HG02642 (cell line): Measurements from ENCODE around the gene BTNL9.
"Not testable (repeated sequence)": the region's sequence is repeated elsewhere in the genome, so short reads cannot be mapped to it uniquely, and the experiment has no call there.

ENCODE experiments used
- ATAC-seq: cut with Tn5 transposase; IDR thresholded peaks from one replicate; pipeline ENCODE4 v1.9.1; 2021; ENCODE audit warnings: mild to moderate bottlenecking; ENCODE audit not compliant: unreplicated experiment, poor library complexity

Gene BTNL9

DNA sequence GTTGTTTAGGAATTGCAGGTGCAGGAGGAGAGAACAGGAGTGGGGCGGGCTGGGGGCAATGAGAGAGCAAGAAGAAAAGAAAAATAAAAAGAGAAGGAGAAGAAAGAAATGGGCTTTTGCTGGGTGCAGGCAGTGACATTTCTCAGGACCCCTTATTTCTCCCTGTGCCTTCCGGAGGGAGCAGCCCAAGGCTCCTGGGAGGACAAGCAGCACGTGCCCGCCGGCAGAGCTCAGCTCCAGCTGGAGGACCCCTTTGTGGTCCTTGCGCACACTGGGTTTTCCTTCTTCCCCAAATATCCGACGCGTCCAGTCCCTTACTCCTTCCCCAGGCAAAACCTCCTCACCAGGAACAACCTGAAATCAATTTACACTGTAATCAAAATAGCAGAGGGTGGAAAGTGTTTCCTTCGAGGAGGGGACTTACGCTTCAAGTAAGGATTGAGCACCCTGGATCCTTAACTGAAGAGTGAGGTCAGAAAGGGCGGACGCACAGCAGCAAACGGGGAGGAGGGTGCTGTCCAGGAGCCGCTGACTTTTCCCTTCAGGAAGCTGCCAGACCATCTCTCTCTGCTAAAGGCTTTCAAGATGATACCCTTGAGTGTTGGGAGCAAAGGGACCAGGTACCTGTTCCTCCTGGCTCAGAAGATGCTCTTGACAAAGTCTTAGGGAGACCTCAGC is 2.1 kb downstream of the BTNL9 start:
- ATAC-seq, result no peak

DNA sequence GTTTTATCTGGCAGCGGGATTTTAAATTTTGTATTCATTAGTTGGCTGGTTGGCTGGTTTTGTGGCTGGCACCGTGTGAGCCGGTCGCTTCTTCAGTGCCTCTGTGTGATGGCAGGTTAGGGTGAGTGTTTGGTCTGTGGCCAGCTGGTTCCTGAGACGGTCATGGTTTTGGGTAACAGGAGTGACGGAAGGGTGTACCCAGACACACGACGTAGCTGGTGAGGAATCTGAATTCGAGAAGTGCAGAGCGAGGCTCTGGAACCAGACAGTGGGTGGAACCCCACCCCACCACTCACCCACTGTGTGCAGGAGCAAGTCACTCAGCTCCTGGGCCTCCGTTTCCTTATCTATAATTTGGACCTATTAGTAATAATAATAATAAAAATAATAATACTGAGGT is 2.7 kb downstream of the BTNL9 start:
- no peak for ATAC-seq

DNA sequence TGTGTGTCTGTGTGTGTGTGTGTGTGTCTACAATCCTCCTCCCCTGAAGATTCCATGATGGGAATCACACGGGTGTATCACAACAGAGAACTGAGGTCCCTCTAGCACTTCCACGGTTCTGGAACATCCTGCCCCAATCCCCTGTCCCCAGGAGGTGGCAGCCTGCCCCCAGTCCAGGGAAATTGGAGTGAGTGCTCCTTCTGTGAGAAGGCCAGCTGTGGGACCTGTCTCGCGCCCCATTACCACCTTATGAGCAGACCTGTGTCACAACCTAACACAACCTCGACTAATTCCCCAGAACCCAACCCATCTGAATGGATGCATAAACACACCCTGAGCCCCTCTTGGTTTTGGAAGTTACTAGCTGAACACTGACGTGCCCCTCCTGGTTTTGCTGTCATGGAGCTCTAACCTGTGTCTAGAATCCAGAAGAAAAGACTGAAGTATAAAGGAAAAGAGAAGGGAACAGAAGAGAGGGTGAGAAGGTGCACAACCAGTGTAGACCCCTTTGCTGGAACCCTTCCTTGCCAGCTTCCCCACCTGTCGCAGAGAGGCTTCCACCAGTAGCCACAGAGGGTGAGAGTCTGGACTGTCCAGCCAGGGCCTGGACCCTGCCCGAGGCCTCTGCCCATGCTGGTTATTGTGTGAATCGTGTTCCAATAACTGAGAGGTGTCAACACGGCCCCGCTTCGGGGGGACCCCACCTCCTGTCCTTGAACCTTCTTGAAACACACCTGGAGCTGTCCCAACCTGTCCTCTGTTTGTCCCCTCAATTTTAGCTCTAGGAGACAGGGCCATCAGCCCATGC is 3.4 kb downstream of the BTNL9 start:
- ATAC-seq, result no peak

DNA sequence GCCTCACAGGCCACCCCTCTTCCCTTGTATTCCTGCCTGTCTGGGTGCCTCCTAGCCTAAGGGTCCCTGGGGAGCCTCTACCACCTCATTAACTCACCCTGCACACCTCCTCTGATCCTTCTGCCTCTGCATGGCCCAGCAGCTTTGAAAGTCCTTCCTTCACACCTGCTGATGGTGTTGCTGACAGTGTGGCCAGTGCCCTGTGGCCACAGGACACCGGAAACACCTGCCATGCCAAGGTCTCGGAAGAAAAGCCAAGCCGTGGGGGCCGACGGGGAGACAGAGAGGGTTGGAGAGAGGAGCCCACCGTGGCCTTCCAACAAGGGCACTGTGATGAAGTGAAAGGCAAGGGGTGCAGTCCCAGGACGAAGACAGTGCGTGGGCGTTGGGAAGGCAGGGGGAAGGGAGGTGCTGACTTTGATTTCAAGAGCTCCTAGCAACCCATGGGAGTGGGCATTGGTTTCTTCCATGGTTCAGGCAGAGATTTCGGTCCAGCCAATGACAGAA is 4.1 kb downstream of the BTNL9 start:
- ATAC-seq, result no peak

DNA sequence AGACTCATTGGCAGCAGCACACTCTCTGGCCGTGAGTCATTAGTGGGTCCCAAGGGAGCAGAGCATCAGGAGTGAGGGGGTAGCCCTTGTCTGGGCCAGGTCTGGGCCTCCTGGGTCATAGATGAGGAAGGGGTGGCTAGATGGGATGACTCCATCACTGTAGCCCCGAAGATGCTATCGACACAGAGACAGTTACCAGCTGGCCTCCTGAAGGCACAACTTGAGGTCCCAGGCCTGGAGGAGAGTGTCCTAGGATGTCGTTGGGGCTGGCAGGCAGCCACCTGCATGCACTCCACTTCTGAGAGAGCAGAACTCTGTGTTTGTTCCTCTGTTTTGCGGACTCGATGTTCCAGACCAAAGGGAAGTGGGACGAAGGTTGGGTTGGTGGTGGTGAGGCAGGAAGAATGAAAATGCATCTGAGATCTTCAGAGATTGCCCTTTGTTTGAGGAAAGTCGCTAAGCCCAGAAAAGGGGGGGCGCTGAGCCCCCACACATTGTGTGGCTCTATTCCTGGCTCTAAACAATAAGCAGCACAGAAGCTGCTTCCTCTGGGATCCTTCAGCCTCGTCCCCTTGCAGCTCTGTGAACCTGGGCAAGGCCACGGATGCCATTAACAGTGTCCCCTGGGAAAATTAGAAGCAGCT is 4.7 kb downstream of the BTNL9 start:
- ATAC-seq, result no peak

DNA sequence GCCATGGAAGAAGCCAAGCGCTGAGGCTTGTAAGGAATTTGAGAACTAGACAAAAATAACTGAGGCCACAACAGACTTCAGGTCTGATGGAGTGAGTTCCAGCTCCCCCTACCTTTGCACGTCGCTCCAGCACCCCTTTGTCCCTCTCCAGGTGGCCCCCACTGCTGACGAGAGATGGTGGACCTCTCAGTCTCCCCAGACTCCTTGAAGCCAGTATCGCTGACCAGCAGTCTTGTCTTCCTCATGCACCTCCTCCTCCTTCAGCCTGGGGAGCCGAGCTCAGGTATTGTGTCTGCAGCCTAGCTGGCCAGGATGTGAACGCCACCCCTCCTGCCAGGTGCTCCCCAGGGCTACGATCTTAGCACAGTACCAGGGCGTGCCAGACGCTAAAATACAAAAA is 5.2 kb downstream of the BTNL9 start:
- ATAC-seq, result no peak

DNA sequence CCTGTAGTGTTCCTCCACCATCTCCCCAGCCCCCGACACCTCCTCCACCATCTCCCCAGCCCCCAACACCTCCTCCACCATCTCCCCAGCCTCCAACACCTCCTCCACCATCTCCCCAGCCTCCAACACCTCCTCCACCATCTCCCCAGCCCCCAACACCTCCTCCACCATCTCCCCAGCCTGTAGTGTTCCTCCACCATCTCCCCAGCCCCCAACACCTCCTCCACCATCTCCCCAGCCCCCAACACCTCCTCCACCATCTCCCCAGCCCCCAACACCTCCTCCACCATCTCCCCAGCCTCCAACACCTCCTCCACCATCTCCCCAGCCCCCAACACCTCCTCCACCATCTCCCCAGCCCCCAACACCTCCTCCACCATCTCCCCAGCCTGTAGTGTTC is 5.8 kb downstream of the BTNL9 start:
- ATAC-seq, result not testable (repeated sequence)

DNA sequence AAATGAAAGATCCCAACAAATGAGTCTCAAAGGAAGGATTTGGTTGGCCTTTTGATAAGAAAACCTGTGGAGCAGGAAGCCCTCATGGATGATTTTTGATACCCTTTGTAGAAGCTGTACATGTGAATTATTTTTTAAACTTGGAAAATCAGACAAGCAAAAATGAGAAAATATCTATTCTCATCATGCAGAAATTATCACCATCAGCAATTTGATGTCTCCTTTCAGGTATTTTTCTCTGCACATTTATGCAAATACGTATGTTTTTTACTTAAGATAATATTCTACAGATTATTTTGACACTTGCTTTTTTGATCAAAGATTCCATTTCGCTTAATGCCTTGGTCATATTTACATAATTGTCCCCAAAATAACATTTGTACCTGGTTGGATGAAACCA is 7.2 kb downstream of the BTNL9 start:
- ATAC-seq, result no peak

DNA sequence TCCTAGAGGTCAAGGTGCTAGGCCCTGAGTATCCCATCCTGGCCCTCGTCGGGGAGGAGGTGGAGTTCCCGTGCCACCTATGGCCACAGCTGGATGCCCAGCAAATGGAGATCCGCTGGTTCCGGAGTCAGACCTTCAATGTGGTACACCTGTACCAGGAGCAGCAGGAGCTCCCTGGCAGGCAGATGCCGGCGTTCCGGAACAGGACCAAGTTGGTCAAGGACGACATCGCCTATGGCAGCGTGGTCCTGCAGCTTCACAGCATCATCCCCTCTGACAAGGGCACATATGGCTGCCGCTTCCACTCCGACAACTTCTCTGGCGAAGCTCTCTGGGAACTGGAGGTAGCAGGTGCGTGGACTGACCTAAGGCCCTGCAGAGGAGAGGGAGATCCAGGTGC is 7.9 kb downstream of the BTNL9 start:
- ATAC-seq, result no peak

DNA sequence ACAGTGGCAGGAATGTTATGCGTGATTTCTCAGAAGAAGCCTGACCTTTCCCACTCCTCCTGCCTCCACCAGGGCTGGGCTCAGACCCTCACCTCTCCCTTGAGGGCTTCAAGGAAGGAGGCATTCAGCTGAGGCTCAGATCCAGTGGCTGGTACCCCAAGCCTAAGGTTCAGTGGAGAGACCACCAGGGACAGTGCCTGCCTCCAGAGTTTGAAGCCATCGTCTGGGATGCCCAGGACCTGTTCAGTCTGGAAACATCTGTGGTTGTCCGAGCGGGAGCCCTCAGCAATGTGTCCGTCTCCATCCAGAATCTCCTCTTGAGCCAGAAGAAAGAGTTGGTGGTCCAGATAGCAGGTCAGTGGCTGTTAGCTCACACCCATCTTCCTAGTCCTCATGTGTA is 9.9 kb downstream of the BTNL9 start:
- no peak for ATAC-seq

DNA sequence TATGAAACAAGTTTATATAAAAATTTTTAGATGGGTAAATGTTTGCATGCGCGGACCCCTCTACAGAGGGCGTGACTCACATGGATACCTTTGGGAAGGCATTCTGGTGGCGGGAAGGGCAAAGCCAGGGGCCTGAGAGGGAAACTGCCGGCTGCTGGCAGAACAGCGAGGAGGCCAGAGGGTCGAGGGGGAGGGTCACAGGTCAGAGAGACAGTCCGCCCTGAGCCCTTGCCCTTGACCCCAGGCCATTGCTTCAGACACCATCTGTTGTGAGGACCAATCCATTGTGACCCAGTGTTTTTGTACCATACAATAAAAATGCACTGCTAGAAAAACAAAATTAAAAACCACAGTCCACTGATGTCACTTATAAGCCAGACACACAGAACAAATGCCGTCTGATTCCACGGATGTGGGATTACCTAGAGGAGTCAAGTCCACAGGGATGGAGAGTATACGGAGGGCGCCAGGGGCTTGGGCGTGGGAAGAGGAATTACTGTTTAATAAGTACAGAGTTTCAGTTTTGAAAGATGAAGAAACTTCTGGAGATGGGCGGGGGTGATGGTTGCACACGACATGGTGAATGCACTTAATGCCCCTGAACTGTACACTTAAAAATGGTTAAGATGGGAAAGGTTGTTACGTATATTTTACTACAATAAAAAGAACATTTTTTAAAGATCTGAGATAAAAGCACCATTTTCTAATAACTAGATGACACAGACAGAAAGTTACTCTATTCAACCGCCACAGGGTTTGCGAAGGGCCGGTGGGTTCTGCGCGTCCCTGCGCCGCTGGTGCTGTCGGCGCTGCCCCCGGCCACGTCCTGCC is 12.0 kb downstream of the BTNL9 start:
- ATAC-seq, result no peak

DNA sequence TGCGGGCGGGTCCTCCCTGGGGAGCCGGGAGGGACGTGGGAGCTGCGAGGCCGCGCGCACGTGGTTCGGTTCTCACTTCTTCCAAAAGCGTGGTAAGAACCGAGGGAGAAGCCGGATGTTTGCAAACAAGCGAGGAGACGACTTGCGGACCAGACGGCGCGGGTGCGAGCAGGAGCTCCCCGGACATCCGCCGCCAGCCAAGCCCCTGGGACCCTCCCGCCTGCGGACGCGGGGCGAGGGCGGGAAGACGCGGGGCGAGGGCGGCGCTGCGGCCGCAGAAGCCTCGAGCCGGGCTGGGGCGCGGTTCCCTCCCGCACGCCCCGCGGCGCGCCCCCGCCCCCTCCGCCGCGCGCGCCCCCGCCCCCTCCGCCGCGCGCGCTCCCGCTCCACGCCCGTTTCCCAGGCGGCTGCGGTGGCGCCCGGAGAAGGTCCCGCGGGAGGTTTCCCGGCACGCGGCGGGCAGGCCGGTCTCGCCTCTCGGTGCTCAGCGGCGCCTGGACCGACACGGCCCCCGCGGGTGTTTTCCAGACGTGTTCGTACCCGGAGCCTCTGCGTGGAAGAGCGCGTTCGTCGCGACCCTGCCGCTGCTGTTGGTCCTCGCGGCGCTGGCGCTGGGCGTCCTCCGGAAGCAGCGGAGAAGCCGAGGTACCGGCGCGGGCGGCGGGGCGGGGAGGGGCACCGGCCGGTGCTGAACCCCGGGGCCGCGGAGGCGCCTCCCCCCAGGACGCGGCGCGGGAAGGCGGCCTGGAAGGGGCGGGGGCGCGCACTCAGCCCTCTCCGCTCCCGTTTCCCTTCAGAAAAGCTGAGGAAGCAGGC is 12.8 kb downstream of the BTNL9 start:
- ATAC-seq, result no peak

DNA sequence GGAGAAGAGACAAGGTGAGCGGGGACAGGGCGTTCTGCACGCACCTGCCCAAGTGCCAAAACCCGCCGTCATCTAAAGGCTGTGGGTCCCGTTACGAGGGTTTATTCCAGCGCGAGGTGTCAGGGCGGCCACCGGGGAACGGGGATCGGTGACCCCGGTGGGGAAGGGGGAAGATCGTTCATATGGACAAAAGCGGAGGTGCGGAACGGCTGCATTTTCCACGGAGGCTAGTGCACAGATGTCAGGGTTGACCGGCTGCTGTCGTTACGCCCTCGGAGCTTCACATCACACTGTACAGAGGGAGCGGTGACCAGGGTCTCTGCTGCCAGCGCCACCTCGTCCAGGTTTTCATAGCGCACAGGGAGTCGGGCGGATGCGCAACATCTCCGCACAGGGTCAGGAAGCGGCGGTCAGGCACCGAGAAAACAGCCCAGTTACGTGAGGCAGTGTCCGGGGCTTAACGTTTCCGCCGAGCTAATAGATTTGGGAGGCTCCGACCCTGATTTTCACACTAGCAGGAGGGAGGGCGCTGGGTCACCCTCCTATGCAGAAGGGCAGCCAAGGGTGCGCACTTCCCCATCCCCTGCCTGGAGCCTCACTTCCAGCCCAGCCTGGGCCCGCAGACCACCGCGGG is 13.5 kb downstream of the BTNL9 start:
- ATAC-seq, result no peak

DNA sequence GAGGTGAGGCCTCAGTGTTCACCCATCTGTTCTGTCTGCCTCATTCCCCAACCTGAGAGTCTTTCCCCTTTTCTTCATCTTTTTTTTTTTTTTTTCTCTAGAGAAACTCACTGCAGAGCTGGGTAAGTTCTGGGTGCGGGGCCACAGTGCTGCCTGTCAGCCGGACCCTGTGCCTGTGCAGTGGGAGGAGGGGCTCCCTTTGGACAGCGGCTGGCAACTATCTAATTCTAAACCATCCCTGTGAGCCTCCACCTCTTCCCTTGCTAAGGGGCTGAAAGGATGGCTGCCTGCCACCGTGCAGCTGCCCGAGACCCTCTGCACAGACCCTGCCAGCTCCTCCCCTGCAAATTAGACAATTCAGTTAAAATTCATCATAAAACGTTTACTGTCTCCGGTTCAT is 14.1 kb downstream of the BTNL9 start:
- ATAC-seq, result no peak

DNA sequence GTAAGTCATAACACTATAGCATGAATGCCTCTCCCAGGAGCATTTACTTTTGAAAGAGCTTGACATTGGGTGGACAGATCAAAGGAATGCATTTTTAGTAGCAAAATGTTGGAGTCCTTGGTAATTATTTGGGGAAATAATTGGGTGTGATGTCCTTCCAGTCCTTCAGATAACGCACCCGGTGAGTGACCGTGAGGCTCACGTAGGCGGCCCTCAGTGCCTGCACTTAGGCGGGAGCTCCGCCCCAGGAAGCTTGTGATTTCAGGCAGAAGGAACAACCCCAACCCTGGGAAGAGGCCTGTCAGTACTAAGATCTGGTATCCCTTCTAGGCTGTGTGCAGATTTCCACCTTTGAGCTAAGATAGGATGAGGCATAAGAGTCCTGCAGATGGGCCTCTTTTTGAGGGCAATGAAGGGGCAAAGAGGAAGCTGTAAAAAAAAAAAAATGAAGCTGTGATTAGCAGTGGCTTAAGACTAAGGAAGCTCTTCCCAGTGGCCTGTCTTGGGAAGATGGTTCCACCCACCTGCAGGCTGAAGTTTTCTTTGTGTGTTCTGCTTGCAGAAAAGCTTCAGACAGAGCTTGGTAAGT is 14.9 kb downstream of the BTNL9 start:
- no peak for ATAC-seq

DNA sequence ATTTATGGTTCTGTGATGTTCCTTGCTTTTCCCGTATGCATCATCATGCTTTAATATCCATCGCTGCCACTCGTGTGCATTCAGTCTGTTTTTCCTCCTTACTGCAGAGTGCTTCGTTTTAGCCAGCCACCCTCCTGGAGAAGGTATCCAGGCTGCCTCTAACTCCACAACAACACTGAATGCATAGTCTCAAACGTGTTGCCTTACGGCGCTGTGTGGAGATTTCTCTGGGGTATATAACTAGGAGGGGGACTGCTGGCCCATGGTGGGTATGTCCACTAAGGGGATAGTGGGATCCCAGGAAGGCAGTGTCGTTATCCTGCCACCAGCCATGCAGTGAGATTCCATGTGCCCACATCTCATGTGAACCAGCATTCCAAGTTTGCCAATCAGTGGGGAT is 16.4 kb downstream of the BTNL9 start:
- ATAC-seq, result no peak

DNA sequence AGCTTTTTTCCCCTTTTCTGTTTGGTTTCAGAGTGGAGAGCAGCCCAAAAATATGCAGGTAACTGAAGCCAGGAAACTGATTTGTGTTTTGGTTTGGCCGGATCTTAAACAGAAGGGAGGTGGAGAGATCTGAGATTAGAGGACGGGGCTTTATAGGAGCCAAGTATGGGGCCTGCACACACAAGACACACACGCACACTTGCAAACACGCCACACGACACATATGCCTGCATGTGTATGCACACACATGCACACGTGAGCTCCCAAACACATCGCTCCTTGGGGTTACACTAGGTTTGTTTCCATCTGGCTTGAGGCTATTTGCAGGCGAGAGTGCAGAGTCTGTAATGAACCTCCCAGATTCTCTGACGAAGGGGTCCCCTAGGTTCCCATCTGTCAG is 18.3 kb downstream of the BTNL9 start:
- no peak for ATAC-seq

DNA sequence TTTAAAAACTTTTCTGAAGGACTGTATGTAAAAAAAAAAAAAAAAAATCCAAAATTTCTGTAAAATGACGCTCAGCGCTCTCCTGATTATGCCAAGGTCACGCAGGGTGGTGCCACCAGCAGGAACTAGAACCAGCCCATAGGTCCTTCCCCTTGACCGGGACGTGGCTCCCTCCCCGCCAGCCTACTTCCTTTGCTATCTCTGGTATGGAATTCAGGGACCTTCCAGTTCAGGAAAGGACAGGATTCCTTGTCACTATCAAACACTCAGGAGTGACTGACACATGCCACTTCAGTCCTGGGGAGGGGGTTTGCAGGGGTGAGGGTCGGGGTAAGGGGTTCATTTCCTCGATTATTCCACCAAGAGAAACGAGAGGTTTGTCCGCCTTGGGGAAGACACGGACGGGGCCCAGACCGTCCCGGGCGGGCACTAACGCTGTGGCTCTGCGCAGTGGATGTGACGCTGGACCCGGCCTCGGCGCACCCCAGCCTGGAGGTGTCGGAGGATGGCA is 18.8 kb downstream of the BTNL9 start:
- no peak for ATAC-seq
